Left ventricle myocardium inferior (tissue), 1 donor: ENCODE data around the gene POLN. TPM values are rescaled to one million over a fixed set of nuclear protein-coding genes. Genes with fewer than 3 reads are reported as not detected.
A peak's percentile ranks its signal among the peaks of the same experiment; 100 is the strongest.
"Not testable (repeated sequence)": the region's sequence is repeated elsewhere in the genome, so short reads cannot be mapped to it uniquely, and the experiment has no call there.

Experiments used
- DNase-seq: peaks from one replicate; pipeline ENCODE4 v3.0.0-alpha.2; 2020
- H3K27ac ChIP-seq: fragments of 200-600 bp; replicated peaks from 2 replicates; pipeline ENCODE4 v1.8.0; 2021
- H3K27me3 ChIP-seq: fragments of 200-600 bp; 2 replicates; pipeline ENCODE4 v1.8.0; 2021; ENCODE audit warnings: low read depth
- H3K36me3 ChIP-seq: fragments of 200-600 bp; 2 replicates; pipeline ENCODE4 v1.8.0; 2021
- H3K4me1 ChIP-seq: fragments of 200-600 bp; 2 replicates; pipeline ENCODE4 v1.8.0; 2021
- H3K4me3 ChIP-seq: fragments of 200-600 bp; 2 replicates; pipeline ENCODE4 v1.8.0; 2021; ENCODE audit warnings: mild to moderate bottlenecking, moderate library complexity
- H3K9me3 ChIP-seq: fragments of 200-600 bp; replicated peaks from 2 replicates; pipeline ENCODE4 v1.8.0; 2021
- intact Hi-C: fragments of 100-400 bp; cut with micrococcal nuclease; formaldehyde crosslinking; loops from one replicate; pipeline ENCODE4 v1.11.0; 2022
- total RNA-seq: library from RNA; stranded (reverse); fragmentation: NEBNext Ultra II Directional; extraction: Animal tissue kit (Norgen Biotek cat#: 25700); gene quantifications from one replicate; pipeline ENCODE4 v1.2.1, GENCODE V29; 2021
- TF ChIP-seq, protein P1 (sequence below): fragments of 200-600 bp; IDR thresholded peaks from 2 replicates; pipeline ENCODE4 v1.8.0; 2021; ENCODE audit warnings: antibody characterized with exemption, mild to moderate bottlenecking, borderline replicate concordance
- donor health status: DM: no; HTN: yes; CAD: no; lungs with severe emphysema.

Gene POLN
- total RNA-seq, 1 donor from 2014 or later, result 2.2 TPM

DNA sequence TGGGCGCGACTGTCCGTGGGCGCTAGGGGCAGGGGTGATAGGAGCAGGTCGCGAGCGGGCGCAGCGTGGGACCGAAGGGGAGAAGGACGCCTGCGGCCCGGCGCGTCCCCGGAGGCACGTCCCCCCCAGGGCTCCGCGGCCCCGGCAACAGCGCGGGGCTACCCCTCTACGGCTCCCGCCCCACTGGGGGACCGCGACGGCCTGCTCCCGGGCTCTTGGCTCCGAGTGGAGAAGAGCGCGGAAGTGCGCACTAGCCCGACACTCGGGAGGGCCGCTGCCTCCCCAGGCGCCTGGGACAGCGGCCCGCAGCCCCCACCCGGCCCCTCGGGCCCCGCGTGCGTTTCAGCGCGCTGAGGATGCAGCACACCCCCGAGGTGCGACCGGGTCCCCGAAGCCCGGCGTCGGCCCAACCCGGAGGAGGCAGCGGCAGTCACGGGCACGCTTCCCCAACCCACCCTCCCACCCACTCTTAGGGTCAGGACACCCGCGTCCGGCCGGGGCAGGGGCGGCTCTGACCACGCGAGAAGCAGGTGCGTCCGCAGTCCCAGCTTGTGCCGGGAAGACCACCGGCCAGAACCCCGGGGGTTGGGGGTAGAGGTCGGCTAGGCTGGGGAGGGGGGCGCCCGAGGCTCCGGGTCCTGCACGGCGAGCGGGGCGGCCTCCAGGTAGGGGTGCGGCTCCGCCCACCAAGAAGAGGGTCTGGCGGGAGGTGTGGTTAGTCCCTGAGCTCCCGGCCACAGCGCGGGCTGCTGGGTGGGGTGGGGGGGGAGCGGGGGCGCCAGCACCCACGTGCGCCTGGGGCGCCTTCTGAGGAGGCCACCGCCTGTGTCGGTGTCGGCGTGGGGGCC is 201.3 kb downstream of the POLN start:
- no peak for DNase-seq
- Histone ChIP-seq H3K27ac (no peak overlapping the region), H3K9me3 (no peaks in the 10 kb centered on the region), H3K36me3 (no peaks in the 10 kb centered on the region), H3K4me1 (peaks cover 28% of the 10 kb centered on the region), H3K27me3 (peaks cover 81% of the 10 kb centered on the region), H3K4me3 (peak overlapping the region; percentile 79)
- TF ChIP-seq, protein P1, sequence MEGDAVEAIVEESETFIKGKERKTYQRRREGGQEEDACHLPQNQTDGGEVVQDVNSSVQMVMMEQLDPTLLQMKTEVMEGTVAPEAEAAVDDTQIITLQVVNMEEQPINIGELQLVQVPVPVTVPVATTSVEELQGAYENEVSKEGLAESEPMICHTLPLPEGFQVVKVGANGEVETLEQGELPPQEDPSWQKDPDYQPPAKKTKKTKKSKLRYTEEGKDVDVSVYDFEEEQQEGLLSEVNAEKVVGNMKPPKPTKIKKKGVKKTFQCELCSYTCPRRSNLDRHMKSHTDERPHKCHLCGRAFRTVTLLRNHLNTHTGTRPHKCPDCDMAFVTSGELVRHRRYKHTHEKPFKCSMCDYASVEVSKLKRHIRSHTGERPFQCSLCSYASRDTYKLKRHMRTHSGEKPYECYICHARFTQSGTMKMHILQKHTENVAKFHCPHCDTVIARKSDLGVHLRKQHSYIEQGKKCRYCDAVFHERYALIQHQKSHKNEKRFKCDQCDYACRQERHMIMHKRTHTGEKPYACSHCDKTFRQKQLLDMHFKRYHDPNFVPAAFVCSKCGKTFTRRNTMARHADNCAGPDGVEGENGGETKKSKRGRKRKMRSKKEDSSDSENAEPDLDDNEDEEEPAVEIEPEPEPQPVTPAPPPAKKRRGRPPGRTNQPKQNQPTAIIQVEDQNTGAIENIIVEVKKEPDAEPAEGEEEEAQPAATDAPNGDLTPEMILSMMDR, result no peak
- intact Hi-C loops, result no loop called here

DNA sequence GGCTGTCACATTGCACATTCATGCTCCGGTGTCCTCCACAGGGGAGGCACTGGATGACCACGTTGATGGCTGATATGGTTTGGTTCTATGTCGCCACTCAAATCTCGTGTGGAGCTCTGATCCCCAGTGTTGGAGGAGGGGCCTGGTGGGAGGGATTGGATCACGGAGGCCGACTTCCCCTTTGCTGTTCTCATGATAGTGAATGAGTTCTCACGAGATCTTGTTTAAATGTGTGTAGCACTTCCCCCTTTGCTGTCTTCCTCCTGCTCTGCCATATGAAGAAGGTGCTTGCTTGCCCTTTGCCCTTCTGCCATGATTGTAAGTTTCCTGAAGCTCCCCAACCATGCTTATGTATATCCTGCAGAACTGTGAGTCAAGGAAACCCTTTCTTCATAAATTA is 205.1 kb downstream of the POLN start:
- Histone ChIP-seq H3K36me3 (no peaks in the 10 kb centered on the region), H3K4me3 (no peak overlapping the region), H3K27me3 (peaks cover 77% of the 10 kb centered on the region), H3K27ac (no peak overlapping the region), H3K4me1 (peaks cover 18% of the 10 kb centered on the region), H3K9me3 (no peaks in the 10 kb centered on the region)
- no peak for DNase-seq
- intact Hi-C loops, result no loop called here
- TF ChIP-seq, protein P1, result no peak

DNA sequence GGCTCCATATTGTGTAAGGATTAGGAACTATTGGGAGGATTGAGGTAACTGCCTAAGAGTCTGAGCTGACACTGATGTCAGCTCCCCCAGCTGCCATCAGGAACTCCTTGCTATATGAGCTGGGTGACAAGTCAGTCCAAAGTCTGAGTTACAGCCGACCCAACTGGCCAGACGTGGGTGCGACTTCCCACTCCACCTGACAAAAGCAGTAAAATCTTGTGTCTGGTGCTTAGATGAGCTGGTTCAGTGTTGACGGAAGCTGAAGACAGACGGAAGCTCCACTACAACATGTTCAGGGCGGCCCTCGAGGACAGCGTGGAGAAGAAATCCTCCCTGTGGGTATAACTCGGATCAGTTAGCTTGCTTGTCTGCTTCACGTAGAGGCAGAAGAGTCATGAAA is 205.6 kb downstream of the POLN start:
- H3K9me3 ChIP-seq, result no peaks in the 10 kb centered on the region
- H3K36me3 ChIP-seq, result no peaks in the 10 kb centered on the region
- DNase-seq, result no peak
- H3K27ac ChIP-seq, result no peak overlapping the region
- no peak overlapping the region for H3K4me3 ChIP-seq
- intact Hi-C loops, result no loop called here
- peaks cover 72% of the 10 kb centered on the region for H3K27me3 ChIP-seq
- H3K4me1 ChIP-seq, result peaks cover 13% of the 10 kb centered on the region
- TF ChIP-seq, protein P1, result no peak

DNA sequence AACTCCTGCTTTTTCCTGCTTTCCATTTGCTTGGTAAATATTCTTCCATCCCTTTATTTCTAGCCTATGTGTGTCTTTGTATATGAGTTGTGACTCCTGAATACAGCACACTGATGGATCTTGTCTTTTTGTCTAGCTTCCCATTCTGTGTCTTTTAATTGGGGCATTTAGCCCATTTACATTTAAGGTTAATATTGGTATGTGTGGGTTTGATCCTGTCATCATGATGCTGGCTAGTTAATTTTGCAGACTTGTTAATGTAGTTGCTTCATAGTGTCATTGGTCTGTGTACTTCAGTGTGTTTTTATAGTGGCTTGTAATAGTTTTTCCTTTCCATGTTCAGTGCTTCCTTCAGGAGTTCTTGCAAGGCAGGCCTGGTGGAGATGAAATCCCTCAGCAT is 210.8 kb downstream of the POLN start:
- H3K4me1 ChIP-seq, intact Hi-C loops, DNase-seq, H3K36me3 ChIP-seq, H3K9me3 ChIP-seq, H3K4me3 ChIP-seq, H3K27ac ChIP-seq: not testable (repeated sequence)
- H3K27me3 ChIP-seq, result peaks cover 58% of the 10 kb centered on the region

- H3K36me3 ChIP-seq, H3K9me3 ChIP-seq, H3K4me3 ChIP-seq, DNase-seq, H3K27ac ChIP-seq, intact Hi-C loops, H3K4me1 ChIP-seq: not testable (repeated sequence)
- peaks cover 45% of the 10 kb centered on the region for H3K27me3 ChIP-seq
These were observed 214.8 kb downstream of the POLN start for GRCh38 chr4:2027120-2027519.

GRCh38 chr4:2025817-2026216 is 216.1 kb downstream of the POLN start:
- Histone ChIP-seq H3K9me3 (peaks cover 4% of the 10 kb centered on the region), H3K27ac (no peak overlapping the region), H3K4me3 (no peak overlapping the region), H3K4me1 (peaks cover 10% of the 10 kb centered on the region), H3K36me3 (no peaks in the 10 kb centered on the region), H3K27me3 (peaks cover 55% of the 10 kb centered on the region)
- intact Hi-C loops, result no loop called here
- TF ChIP-seq, protein P1, result no peak
- no peak for DNase-seq
